ENCODE results near the gene ADAMTS12. TPM values are rescaled to one million over a fixed set of nuclear protein-coding genes. Genes with fewer than 3 reads are reported as not detected.

ADAMTS12 gene
- total and polyA plus RNA-seq, 10 of the 15 experiments (the other 5 are each of a cell fraction or from before 2014, with no cell fraction given): 0.11 to 35.8 (median 20.7) TPM

DNA sequence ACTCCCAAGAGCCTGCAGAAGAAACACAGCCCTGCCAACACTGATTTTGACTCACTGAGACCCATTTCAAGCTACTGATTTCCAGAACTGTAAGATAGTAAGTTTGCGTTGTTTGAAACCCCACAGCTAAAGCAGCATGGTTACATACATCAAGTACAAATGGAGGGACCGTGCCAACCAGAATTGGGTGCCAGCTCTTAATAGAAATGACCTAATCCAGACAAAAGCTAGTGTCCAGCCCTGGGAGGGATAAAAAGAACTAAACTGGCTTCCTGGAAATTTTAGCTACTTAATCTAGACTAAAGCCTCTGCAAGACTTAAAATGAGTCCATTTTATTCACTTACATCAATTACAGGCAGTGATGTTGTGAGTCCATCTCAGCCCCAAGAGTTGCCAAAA lies 122.6 kb downstream of the ADAMTS12 start:
- BruUV-seq (replicated peaks): no TSS peak
- no peak overlapping the region for H3K4me3 ChIP-seq
- H3K9ac ChIP-seq (ENCODE audit: control insufficient read depth, insufficient read depth, low read length): no peak overlapping the region
- ChIA-PET POLR2A (interaction anchor here (0.6 to 2.2 kb wide), 2 partner anchors 11 to 22 kb away, joined by 5 read pairs; no protein-coding TSS in a partner anchor), CTCF (no interaction called here), RAD21 (ENCODE audit: unreplicated experiment) (no interaction called here), SMC1A (ENCODE audit: uncharacterized antibody, unreplicated experiment) (interaction anchor here (0.7 to 2.5 kb wide), 3 partner anchors 11 to 165 kb away, joined by 3 to 7 read pairs (median 3); no protein-coding TSS in a partner anchor)
- no peaks in the 10 kb centered on the region for H4K20me1 ChIP-seq (ENCODE audit: control insufficient read depth, insufficient read depth)
- ATAC-seq (no peak), FAIRE-seq (no peak), DNase-seq (ENCODE audit: low read depth, low spot score) (no peak)
- no peak overlapping the region for H3K4me2 ChIP-seq (ENCODE audit: control insufficient read depth, insufficient read depth)
- intact Hi-C loops (cut with micrococcal nuclease; ENCODE audit: unreplicated experiment): no loop called here
- H3K27me3 ChIP-seq (replicated peaks in 1 of 2; ENCODE audit: control insufficient read depth in 2 of 2, insufficient read depth in 2 of 2, low read length in 1 of 2): no peaks in the 10 kb centered on the region
- in situ Hi-C loops (cut with MboI): no loop called here
- no peaks in the 10 kb centered on the region for H3K9me3 ChIP-seq (replicated peaks; ENCODE audit: control insufficient read depth, insufficient read depth, low read length)
- H3K79me2 ChIP-seq (ENCODE audit: control insufficient read depth, insufficient read depth, low read length): no peaks in the 10 kb centered on the region
- TF ChIP-seq MEF2A (IDR thresholded peaks at IDR 0.05; ENCODE audit: insufficient read depth, low read depth, low read length) (no peak), CEBPB (IDR thresholded peaks at IDR 0.05; ENCODE audit: borderline replicate concordance in 1 of 2, low read depth in 2 of 2, low read length in 2 of 2) (no peak), PAX5 (IDR thresholded peaks at IDR 0.05; ENCODE audit: borderline replicate concordance, low read depth, low read length) (no peak), RUNX3 (IDR thresholded peaks at IDR 0.05; ENCODE audit: low read length) (no peak), YY1 (IDR thresholded peaks at IDR 0.05; ENCODE audit: low read depth, low read length) (no peak), TCF7 (IDR thresholded peaks at IDR 0.05; ENCODE audit: borderline replicate concordance) (no peak)
- TF ChIP-seq, protein P1, sequence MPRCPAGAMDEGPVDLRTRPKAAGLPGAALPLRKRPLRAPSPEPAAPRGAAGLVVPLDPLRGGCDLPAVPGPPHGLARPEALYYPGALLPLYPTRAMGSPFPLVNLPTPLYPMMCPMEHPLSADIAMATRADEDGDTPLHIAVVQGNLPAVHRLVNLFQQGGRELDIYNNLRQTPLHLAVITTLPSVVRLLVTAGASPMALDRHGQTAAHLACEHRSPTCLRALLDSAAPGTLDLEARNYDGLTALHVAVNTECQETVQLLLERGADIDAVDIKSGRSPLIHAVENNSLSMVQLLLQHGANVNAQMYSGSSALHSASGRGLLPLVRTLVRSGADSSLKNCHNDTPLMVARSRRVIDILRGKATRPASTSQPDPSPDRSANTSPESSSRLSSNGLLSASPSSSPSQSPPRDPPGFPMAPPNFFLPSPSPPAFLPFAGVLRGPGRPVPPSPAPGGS (IDR thresholded peaks at IDR 0.05; ENCODE audit: borderline replicate concordance, insufficient read depth, low read depth, low read length, poor library complexity, severe bottlenecking): no peak
- H3K4me1 ChIP-seq (ENCODE audit: control insufficient read depth, insufficient read depth, low read length): peaks cover 5% of the 10 kb centered on the region
- H3K36me3 ChIP-seq (ENCODE audit: control insufficient read depth in 2 of 2, insufficient read depth in 2 of 2, low read length in 1 of 2): no peaks in the 10 kb centered on the region
- 72% methylated on average over 2 of the region's 2 CpGs for WGBS (ENCODE audit: insufficient coverage, insufficient replicate concordance, low lambda C conversion rate, missing lambda C conversion rate)
- H3K27ac ChIP-seq (ENCODE audit: control insufficient read depth, insufficient read depth): no peak overlapping the region
- no peak overlapping the region for H2AFZ ChIP-seq (ENCODE audit: control insufficient read depth, low read depth, low read length)
